B cell (primary cell): ENCODE results near the gene ADAMTS2.

Experiments used
- EZH2 ChIP-seq: IDR thresholded peaks from 2 replicates; pipeline ENCODE4 v1.6.1; 2012; ENCODE audit warnings: borderline replicate concordance, low read depth, mild to moderate bottlenecking, moderate library complexity, low read length; ENCODE audit not compliant: insufficient read depth, poor library complexity, severe bottlenecking
- TF ChIP-seq, protein P1 (sequence below): fragments of 200-600 bp; IDR thresholded peaks from one replicate; pipeline ENCODE4 v1.8.0; 2022; ENCODE audit warnings: antibody characterized with exemption, mild to moderate bottlenecking

DNA sequence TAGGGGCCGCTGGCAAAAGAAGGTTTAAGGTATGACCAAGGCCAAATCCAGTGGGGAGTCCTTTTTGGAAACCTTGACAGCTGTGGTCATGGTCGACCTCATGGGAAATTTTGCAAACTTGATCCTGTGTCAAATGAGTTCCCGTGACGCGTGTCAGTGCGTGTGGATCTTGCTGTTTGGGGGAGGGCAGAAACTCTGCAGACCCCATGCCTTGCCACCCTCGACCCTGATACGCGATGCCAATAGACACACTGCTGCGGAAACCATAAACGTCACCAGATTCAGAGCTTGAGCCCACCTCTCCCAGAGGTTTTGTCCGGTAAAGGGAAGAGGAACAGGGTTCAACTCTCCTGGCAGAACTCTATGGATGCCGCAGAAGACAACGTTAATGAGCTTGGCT, 104.7 kb downstream of the ADAMTS2 start:
- TF ChIP-seq, protein P1, sequence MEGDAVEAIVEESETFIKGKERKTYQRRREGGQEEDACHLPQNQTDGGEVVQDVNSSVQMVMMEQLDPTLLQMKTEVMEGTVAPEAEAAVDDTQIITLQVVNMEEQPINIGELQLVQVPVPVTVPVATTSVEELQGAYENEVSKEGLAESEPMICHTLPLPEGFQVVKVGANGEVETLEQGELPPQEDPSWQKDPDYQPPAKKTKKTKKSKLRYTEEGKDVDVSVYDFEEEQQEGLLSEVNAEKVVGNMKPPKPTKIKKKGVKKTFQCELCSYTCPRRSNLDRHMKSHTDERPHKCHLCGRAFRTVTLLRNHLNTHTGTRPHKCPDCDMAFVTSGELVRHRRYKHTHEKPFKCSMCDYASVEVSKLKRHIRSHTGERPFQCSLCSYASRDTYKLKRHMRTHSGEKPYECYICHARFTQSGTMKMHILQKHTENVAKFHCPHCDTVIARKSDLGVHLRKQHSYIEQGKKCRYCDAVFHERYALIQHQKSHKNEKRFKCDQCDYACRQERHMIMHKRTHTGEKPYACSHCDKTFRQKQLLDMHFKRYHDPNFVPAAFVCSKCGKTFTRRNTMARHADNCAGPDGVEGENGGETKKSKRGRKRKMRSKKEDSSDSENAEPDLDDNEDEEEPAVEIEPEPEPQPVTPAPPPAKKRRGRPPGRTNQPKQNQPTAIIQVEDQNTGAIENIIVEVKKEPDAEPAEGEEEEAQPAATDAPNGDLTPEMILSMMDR = no peak
- no peak for TF ChIP-seq EZH2
